IPS-20b (cell line): ENCODE data around the gene TMEM121.
A peak's percentile ranks its signal among the peaks of the same experiment; 100 is the strongest.

Experiments used
- H3K27ac ChIP-seq: one replicate; pipeline ENCODE4 v1.5.1; 2013; ENCODE audit warnings: low read length
- H3K27me3 ChIP-seq: 2 replicates; pipeline ENCODE4 v1.6.1; 2013; ENCODE audit warnings: mild to moderate bottlenecking, low read length, inconsistent platforms; ENCODE audit not compliant: insufficient read depth
- H3K36me3 ChIP-seq: 2 replicates; pipeline ENCODE4 v1.6.1; 2013; ENCODE audit warnings: low read depth, mild to moderate bottlenecking, inconsistent platforms, low read length, moderate library complexity; ENCODE audit not compliant: insufficient read depth
- H3K4me1 ChIP-seq: 2 replicates; pipeline ENCODE4 v1.6.1; 2013; ENCODE audit warnings: mild to moderate bottlenecking, control low read depth, inconsistent platforms, low read length, moderate library complexity; ENCODE audit not compliant: insufficient read depth
- H3K4me3 ChIP-seq: 2 replicates; pipeline ENCODE4 v1.5.1; 2013; ENCODE audit warnings: mild to moderate bottlenecking, low read length, inconsistent platforms
- H3K9ac ChIP-seq: 2 replicates; pipeline ENCODE4 v1.6.1; 2013; ENCODE audit warnings: low read depth, mild to moderate bottlenecking, inconsistent platforms, low read length, moderate library complexity
- H3K9me3 ChIP-seq: 2 replicates; pipeline ENCODE4 v1.6.1; 2013; ENCODE audit warnings: mild to moderate bottlenecking, low read depth, low read length, inconsistent platforms; ENCODE audit not compliant: insufficient read depth

The TMEM121 gene

DNA sequence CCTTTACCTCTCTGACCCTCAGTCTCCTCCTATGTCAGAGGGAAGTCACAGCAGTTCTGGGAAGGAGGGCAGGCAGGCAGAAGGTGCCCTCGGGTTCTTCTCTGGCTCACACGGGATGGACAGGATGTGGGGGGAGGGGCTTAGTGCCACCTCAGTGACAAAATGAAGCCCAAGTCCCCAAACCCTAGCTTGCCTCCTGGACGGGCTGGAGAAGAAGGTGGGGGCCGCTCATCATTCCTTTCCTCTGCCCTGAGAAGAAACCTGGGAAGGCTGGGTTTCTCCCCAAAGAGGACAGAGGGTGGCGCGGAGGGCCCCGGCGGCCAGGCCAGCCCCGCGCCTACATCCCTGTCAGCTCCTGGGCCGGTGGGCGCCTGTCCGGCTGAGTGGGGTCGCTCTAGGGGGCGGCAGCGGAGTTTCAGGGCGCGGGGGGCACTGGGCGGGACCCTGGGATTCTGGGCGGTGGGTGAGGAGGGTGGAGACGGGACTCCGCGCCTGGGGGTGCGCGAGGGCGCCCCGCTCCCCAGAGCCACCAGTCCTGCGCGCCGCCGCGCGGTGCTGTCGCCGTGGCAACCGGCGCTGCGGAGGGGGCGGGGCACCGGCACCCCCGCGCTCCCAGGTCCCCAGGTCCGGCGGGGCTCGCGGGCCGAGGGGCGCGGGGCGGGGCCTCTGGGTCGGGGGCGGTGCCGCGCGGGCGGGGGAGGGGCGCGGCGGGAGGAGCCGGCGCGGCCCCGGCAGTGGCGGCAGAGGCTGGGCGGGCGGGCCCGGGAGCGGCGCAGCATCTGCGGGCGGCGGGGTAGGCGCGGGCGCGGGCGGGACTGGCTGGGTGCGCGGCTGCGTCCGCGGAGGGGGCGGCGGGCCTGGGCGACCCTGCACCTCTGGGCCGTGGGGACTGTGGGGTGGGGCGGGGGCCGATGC lies at the start of gene TMEM121:
TMEM121 (plus strand) TSS at position 723 of the 915 bp plus-strand sequence. CDS start 2,252 bp downstream, outside the sequence.
- peak within 1 kb of the TSS; percentile 42; the same call in 1 of the 2 replicates for H3K4me3 ChIP-seq
- no peak within 1 kb of the TSS for H3K27ac ChIP-seq
- no peak within 1 kb of the TSS for H3K9ac ChIP-seq
- no peaks in the 10 kb centered on the region for H3K4me1 ChIP-seq
- H3K9me3 ChIP-seq = 0 out of 2 replicates have a peak, but pooled peaks cover 3% of the 10 kb centered on the region
- no peaks in the 10 kb centered on the region for H3K36me3 ChIP-seq
- peaks cover 51% of the 10 kb centered on the region for H3K27me3 ChIP-seq

DNA sequence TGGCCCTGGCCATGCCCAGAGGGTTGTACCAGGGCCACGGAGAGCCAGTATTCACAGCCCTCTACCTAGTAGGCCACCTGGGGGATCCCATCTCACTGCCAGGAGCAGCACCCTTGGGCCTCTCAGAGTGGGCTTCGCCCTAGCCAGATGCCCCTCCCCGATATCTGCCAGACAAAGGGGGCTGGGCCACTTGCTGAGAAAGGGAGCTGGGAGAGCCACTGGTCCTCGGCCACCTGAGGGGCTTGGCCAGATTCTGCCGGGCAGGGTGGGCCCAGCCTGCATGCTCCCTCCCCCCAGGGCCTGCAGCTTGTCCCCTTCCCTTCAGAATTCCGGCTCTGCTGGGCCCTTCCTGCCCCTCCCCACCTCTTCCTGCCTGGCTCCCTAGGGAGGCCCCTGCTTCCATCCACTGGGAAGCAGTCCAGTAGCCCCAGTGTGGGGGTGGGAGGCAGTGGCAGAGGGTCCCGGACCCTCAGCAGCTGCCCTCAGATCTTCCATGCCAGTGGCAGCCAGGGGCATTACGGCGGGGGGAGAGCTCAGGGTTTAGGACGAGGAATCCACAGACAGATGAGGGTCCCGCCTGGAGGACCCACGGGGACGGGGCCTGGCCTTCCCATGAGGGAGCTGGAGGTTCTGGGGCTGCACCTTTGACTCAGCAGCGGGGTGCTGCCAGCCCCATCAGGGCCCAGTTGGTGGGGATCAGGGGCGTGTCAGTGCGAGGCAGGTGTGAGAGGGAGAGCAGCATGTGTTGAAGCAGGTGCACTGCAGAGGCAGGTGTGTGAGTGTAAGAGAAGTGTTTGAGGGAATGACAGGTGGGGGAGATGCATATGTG lies 49.3 kb upstream of the TMEM121 start:
- Histone ChIP-seq H3K4me1 (peaks cover 3% of the 10 kb centered on the region; the same call in 1 of the 2 replicates), H3K9ac (no peak overlapping the region), H3K4me3 (no peak overlapping the region), H3K27me3 (peaks cover 74% of the 10 kb centered on the region), H3K27ac (no peak overlapping the region), H3K36me3 (no peaks in the 10 kb centered on the region), H3K9me3 (no peaks in the 10 kb centered on the region)

DNA sequence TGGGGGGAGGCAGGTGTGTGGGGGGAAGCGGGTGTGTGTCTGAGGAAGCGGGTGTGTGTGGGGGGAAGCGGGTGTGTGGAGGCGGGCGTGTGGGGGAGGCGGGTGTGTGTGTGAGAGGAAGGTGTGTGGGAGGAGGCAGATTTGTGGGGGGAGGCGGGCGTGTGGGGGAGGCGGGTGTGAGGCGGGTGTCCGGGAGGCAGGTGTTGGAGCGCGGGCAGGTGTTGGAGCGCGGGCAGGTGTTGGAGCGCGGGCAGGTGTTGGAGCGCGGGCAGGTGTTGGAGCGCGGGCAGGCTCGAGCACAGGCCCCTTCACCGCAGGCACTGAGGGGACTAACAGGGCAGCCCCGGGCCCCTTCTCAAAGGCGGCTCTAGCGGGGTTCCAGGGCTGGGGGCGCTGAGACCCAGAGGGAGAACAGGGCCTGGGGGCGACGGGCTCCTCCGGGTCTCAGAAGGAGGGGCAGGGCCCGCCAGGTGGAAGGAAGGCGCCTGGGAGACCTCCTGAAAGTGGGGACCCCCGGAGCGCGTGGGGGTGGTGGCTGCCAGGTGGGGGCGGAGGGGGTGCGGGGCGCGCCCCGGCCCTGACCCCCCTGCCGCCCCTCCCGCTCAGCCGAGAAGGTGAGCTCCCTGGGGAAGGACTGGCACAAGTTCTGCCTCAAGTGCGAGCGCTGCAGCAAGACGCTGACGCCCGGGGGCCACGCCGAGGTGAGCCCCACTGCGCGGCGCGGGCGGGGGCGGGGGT lies 48.6 kb upstream of the TMEM121 start:
- peaks cover 82% of the 10 kb centered on the region for H3K27me3 ChIP-seq
- no peak overlapping the region for H3K27ac ChIP-seq
- no peaks in the 10 kb centered on the region for H3K9me3 ChIP-seq
- no peak overlapping the region for H3K4me3 ChIP-seq
- no peak overlapping the region for H3K9ac ChIP-seq
- peaks cover 3% of the 10 kb centered on the region; the same call in 1 of the 2 replicates for H3K4me1 ChIP-seq
- no peaks in the 10 kb centered on the region for H3K36me3 ChIP-seq

DNA sequence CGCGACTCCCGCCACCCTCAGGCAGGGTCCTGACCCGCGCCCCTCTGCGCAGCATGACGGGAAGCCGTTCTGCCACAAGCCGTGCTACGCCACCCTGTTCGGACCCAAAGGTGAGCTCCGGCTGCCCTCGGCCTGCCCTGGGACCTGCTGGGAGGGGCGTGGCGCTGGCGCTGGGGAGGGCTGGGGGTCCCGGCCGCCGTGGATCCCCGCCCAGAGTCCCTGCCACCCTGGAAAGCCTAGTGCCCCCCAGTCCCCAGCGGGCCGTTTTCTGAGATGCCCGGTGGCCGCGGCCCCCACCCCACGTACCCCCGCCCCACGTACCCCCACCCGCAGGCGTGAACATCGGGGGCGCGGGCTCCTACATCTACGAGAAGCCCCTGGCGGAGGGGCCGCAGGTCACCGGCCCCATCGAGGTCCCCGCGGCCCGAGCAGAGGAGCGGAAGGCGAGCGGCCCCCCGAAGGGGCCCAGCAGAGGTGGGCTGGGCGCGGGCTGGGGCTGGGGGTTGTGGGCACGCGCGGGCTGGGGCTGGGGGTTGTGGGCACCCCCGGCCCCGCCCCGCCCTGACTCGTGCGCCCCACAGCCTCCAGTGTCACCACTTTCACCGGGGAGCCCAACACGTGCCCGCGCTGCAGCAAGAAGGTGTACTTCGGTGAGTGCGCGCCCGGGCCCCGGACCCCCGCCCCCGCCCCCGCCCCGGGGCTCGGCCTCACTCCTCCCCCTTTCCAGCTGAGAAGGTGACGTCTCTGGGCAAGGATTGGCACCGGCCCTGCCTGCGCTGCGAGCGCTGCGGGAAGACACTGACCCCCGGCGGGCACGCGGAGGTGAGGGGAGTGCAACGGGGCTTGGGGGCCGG lies 47.8 kb upstream of the TMEM121 start:
- H3K27me3 ChIP-seq = peaks cover 88% of the 10 kb centered on the region
- no peak overlapping the region for H3K4me3 ChIP-seq

DNA sequence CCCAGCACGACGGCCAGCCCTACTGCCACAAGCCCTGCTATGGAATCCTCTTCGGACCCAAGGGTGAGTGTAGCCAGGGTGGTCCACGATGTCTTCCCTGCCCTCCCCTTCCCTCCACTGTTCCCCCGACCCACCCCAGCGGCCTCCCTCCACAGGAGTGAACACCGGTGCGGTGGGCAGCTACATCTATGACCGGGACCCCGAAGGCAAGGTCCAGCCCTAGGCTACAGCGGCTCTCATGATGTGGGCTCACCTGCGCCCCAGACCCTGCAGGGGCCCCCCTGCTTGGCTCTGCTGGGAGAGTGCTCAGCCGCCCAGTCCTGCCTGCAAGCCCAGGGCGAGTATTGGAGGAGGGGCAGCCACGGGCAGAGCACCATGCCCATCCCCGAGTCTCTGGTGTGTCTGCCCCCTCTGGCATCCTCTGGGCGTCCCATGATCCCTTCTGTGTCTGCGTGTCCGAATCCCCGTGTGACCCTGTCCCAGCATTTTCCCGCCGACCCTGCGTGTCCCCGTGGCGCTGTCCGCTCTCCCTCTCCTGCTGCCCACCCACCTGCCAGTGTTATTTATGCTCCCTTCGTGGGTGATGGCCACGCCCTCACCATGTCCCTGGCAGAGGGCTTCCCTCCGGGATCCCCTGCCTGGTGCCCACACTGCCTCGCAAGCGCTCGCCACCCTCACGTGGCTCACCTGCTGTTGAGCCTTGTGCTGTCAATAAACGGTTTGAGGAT lies 46.8 kb upstream of the TMEM121 start:
- H3K27ac ChIP-seq = no peak overlapping the region
- H3K4me1 ChIP-seq = no peaks in the 10 kb centered on the region
- peaks cover 95% of the 10 kb centered on the region for H3K27me3 ChIP-seq
- H3K9ac ChIP-seq = no peak overlapping the region
- no peaks in the 10 kb centered on the region for H3K36me3 ChIP-seq
- H3K4me3 ChIP-seq = no peak overlapping the region
- H3K9me3 ChIP-seq = no peaks in the 10 kb centered on the region

More for the DNA sequence above, 47.8 kb upstream of the TMEM121 start:
- Histone ChIP-seq H3K9ac (no peak overlapping the region), H3K36me3 (no peaks in the 10 kb centered on the region), H3K9me3 (no peaks in the 10 kb centered on the region), H3K4me1 (peaks cover under 1% of the 10 kb centered on the region; the same call in 1 of the 2 replicates), H3K27ac (no peak overlapping the region)

DNA sequence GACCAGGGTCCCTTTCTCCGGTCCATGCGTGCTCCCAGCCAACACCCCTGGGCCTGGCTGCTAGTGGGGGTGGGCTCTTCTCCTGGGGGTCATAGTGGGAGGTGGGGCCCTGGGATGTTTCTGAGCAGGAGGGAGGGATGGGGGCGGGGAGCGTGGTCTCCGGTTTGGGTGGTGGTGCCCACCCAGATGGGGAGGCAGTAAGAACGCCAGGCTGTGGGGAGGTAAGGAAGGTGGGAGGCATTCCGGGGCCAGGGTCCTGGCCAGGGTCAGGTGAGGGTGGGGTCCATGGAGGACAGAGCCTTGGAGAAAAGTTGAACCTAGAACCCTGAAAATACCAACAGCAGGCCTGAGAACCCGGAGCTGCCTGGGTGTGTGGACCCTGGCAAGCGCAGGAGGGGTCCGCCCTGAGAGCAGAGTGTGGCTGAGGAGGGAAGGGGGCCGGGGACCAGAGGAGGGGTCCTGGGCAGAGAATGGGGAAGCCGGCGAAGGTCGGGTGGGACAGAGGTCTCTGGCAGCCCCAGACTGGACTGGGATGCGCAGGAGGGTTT lies 46.1 kb upstream of the TMEM121 start:
- H3K9ac ChIP-seq = no peak overlapping the region
- no peaks in the 10 kb centered on the region for H3K4me1 ChIP-seq
- H3K9me3 ChIP-seq = no peaks in the 10 kb centered on the region
- peaks cover 95% of the 10 kb centered on the region for H3K27me3 ChIP-seq
- H3K4me3 ChIP-seq = no peak overlapping the region
- H3K36me3 ChIP-seq = no peaks in the 10 kb centered on the region
- H3K27ac ChIP-seq = no peak overlapping the region

DNA sequence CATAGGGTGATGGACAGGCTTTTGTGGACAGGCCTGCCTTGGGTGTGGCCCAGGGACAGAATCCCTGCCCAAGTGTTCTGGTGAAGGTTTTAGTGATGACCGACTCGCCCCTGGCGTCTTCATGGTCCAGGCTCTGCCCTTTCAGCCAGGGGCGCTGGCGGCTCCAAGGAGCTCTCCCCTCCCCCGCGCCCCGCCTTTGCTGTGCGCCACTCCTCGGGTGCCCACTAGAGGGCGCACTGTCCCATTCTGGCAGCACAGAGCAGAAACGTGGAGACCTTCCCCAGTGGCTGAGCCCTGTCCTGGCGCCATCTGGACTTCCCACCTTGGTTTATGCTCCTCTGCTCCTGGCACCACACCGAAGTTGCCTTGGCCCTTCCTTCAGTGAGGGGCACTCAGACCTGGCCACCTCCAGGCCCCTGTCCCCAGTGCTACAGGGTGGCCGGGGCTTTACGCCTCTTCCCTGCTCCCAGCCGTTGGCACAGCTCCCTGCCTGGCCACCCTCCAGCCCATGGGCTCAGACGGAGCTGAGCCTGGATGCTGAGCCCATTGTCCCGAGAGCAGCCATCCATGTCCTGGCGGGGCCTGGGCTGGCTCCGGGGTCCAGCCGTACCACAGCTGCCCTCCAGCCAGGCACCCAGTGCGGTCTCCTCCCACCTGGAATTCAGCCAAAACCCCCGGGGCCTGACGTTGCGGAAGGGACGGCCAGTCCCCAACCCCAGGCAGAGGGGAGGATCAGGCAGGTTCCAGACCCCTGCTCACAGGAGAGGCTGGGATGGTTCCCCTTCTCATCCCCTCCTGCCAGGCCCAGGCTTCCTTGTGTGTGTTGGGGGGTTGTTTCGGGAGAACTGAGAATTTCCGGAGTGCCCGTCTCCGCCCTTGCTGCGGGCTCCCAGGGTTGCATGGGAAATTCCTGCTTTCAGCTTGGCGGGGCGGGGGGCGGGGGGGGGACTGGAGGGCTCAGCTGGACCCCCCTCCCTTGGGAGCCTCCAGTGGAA lies 45.3 kb upstream of the TMEM121 start:
- Histone ChIP-seq H3K36me3 (no peaks in the 10 kb centered on the region), H3K4me3 (peak overlapping the region; percentile 49), H3K27ac (no peak overlapping the region), H3K4me1 (no peaks in the 10 kb centered on the region), H3K9ac (no peak overlapping the region), H3K9me3 (no peaks in the 10 kb centered on the region), H3K27me3 (peaks cover 95% of the 10 kb centered on the region)

DNA sequence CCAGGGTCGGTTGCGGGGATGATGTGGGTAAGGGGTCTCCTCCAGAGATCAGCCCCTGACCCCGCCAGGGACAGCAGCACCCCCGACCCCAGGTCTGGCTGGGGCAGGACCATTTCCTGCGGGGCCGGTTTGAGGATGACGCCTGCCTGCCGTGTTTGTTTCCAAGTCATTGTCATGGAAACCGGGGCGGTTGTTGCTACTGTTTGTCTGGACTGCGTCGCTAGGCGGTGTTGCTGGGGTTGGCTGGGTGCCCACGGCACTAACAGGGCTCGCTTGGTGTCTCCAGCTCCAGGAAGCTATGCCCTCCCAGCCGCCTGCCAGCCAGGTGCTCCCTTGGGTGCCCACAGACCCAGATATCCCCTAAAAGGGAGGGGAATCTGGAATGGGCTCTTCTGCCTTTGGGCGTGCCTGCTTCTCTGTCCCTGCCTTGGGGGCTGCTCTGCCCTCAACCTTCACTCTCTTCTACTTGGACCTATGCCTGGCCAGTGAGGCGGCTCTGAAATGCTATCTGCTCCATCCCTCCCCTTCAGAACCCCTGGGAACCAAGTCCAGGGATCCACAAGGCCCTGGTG lies 44.4 kb upstream of the TMEM121 start:
- Histone ChIP-seq H3K27ac (no peak overlapping the region), H3K36me3 (no peaks in the 10 kb centered on the region), H3K4me3 (no peak overlapping the region), H3K27me3 (peaks cover 95% of the 10 kb centered on the region), H3K4me1 (no peaks in the 10 kb centered on the region), H3K9ac (no peak overlapping the region), H3K9me3 (no peaks in the 10 kb centered on the region)

DNA sequence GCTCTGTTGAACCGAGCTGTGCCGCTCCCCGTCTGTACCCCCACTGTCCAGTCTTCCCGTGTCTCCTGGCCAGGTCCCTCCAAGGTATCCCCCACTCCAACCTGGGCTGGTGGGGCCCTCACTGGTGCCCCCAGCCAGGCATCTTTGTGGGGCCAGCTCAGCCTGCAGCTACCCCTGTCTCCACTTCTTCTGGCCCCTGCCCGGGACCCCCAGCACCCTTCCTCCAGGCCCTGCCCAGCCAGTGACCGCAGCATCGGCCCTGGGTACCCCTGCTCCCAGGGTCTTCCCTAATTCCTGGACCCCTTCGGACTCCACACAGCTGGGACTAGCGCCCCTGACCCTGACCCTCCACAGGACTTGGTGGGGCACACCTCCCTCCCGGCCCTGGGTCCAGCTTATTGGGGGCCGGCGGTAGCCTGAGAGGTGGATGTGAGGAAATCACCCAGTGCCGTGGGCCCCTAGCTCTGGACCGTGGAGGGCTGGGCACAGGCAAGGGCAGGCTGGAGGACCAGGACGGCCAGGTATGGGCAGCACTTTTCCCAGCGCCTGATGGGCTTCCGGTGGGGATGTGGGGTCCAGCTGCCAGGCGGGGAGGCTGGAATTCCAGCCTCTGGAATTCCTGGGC lies 43.8 kb upstream of the TMEM121 start:
- Histone ChIP-seq H3K9ac (no peak overlapping the region), H3K36me3 (no peaks in the 10 kb centered on the region), H3K27ac (no peak overlapping the region), H3K9me3 (no peaks in the 10 kb centered on the region), H3K27me3 (peaks cover 95% of the 10 kb centered on the region), H3K4me1 (no peaks in the 10 kb centered on the region; the same call in 1 of the 2 replicates), H3K4me3 (no peak overlapping the region)
